GM18505 (cell line): ENCODE measurements around the gene NAV2.

Experiments
- ATAC-seq: cut with Tn5 transposase; IDR thresholded peaks from one replicate; pipeline ENCODE4 v1.9.1; 2021; ENCODE audit not compliant: unreplicated experiment
- POLR2A ChIP-seq: IDR thresholded peaks from 4 replicates; pipeline ENCODE4 v1.6.1; 2011; ENCODE audit warnings: borderline replicate concordance; ENCODE audit not compliant: insufficient read depth, insufficient read length; ENCODE audit errors: extremely low read depth

NAV2 gene

GRCh38 chr11:19676475-19677380 lies 35.9 kb upstream of the NAV2 start:
- no peak for ATAC-seq

GRCh38 chr11:19677381-19678080 lies 35.1 kb upstream of the NAV2 start:
- no peak for ATAC-seq
- TF ChIP-seq POLR2A: no peak

More at GRCh38 chr11:19676475-19677380, 35.9 kb upstream of the NAV2 start:
- TF ChIP-seq POLR2A: no peak

- ATAC-seq: no peak
- TF ChIP-seq POLR2A: no peak
Observed at GRCh38 chr11:19679952-19680828, 32.4 kb upstream of the NAV2 start.

GRCh38 chr11:19680829-19681368 lies 31.7 kb upstream of the NAV2 start:
- no peak for ATAC-seq
- no peak for TF ChIP-seq POLR2A

GRCh38 chr11:19683141-19683805 lies 29.4 kb upstream of the NAV2 start:
- TF ChIP-seq POLR2A: no peak
- ATAC-seq: no peak

GRCh38 chr11:19683862-19684491 lies 28.7 kb upstream of the NAV2 start:
- TF ChIP-seq POLR2A: no peak

GRCh38 chr11:19686234-19686633 lies 26.4 kb upstream of the NAV2 start:
- no peak for ATAC-seq
- no peak for TF ChIP-seq POLR2A

More at GRCh38 chr11:19683862-19684491, 28.7 kb upstream of the NAV2 start:
- ATAC-seq: no peak

- no peak for ATAC-seq
- no peak for TF ChIP-seq POLR2A
Observed at GRCh38 chr11:19687392-19687791, 25.2 kb upstream of the NAV2 start.

- no peak for TF ChIP-seq POLR2A
Observed at GRCh38 chr11:19689281-19690000, 23.2 kb upstream of the NAV2 start.

GRCh38 chr11:19690885-19691284 lies 21.8 kb upstream of the NAV2 start:
- ATAC-seq: no peak

More at GRCh38 chr11:19689281-19690000, 23.2 kb upstream of the NAV2 start:
- ATAC-seq: no peak

GRCh38 chr11:19691815-19692500 lies 20.7 kb upstream of the NAV2 start:
- no peak for TF ChIP-seq POLR2A
- no peak for ATAC-seq

More at GRCh38 chr11:19690885-19691284, 21.8 kb upstream of the NAV2 start:
- TF ChIP-seq POLR2A: no peak
